WTC11 (cell line): ENCODE measurements around the gene PTGER3. TPM values are rescaled to one million over a fixed set of nuclear protein-coding genes. Genes with fewer than 3 reads are reported as not detected.

Experiments
- ATAC-seq: fragments of 200-7000 bp; cut with Tn5 transposase; 2 replicates; pipeline ENCODE4 v1.10.0; 2021; ENCODE audit warnings: mild to moderate bottlenecking, moderate library complexity
- CTCF ChIA-PET: fragments of 300-600 bp; sonication (Branson Sonifier 250); formaldehyde crosslinking; loops from one replicate; lab custom pipeline; 2021; ENCODE audit warnings: antibody characterized with exemption; lab: Charles Lee
- POLR2A ChIA-PET: fragments of 350-600 bp; sonication (Branson Sonifier 250); formaldehyde crosslinking; loops from one replicate; lab custom pipeline; 2021; ENCODE audit warnings: antibody characterized with exemption; lab: Charles Lee
- DNase-seq: peaks from one replicate; pipeline ENCODE4 v3.0.0; 2021; ENCODE audit warnings: low spot score
- H3K27ac Mint-ChIP-seq: 2 replicates; pipeline ENCODE4 v1.8.0; 2021; ENCODE audit warnings: mixed read lengths
- H3K27me3 Mint-ChIP-seq: 2 replicates; pipeline ENCODE4 v1.8.0; 2021; ENCODE audit warnings: low read depth, mild to moderate bottlenecking, moderate library complexity, mixed read lengths
- H3K36me3 Mint-ChIP-seq: 2 replicates; pipeline ENCODE4 v1.8.0; 2021; ENCODE audit warnings: mixed read lengths
- H3K4me1 Mint-ChIP-seq: 2 replicates; pipeline ENCODE4 v1.8.0; 2022; ENCODE audit warnings: mixed read lengths
- H3K4me3 Mint-ChIP-seq: 2 replicates; pipeline ENCODE4 v1.8.0; 2021; ENCODE audit warnings: mild to moderate bottlenecking, moderate library complexity, mixed read lengths
- H3K9me3 Mint-ChIP-seq: 2 replicates; pipeline ENCODE4 v1.8.0; 2021; ENCODE audit warnings: mixed read lengths
- AR ChIP-seq: fragments of 250-450 bp; sonication (Bioruptor Pico); IDR thresholded peaks from 2 replicates; pipeline ENCODE4 v1.9.0; 2021; ENCODE audit warnings: mild to moderate bottlenecking
- CBFB ChIP-seq: sonication (generic); formaldehyde crosslinking; IDR thresholded peaks from 2 replicates; pipeline ENCODE4 v1.8.1; 2022; ENCODE audit warnings: mild to moderate bottlenecking, low read depth, missing genetic modification reagents
- CREB1 ChIP-seq: sonication (generic); formaldehyde crosslinking; IDR thresholded peaks from 2 replicates; pipeline ENCODE4 v1.8.0; 2023; ENCODE audit warnings: mild to moderate bottlenecking, missing genetic modification reagents
- CREM ChIP-seq: sonication (generic); formaldehyde crosslinking; IDR thresholded peaks from 2 replicates; pipeline ENCODE4 v1.8.1; 2022; ENCODE audit warnings: mild to moderate bottlenecking, missing genetic modification reagents, moderate library complexity
- FOXP1 ChIP-seq: sonication (generic); formaldehyde crosslinking; IDR thresholded peaks from 2 replicates; pipeline ENCODE4 v1.8.0; 2022; ENCODE audit warnings: missing genetic modification reagents, mild to moderate bottlenecking, moderate library complexity, borderline replicate concordance
- HMGA2 ChIP-seq: fragments of 250-450 bp; sonication (Bioruptor Pico); IDR thresholded peaks from 2 replicates; pipeline ENCODE4 v1.4.0; 2021; ENCODE audit warnings: mild to moderate bottlenecking, moderate library complexity
- KAT7 ChIP-seq: sonication (generic); formaldehyde crosslinking; IDR thresholded peaks from 2 replicates; pipeline ENCODE4 v1.8.1; 2023; ENCODE audit warnings: missing genetic modification reagents, mild to moderate bottlenecking, borderline replicate concordance
- NFATC4 ChIP-seq: fragments of 250-450 bp; sonication (Bioruptor Pico); IDR thresholded peaks from 2 replicates; pipeline ENCODE4 v1.9.0; 2021; ENCODE audit warnings: mild to moderate bottlenecking
- NR1H2 ChIP-seq: sonication (generic); formaldehyde crosslinking; IDR thresholded peaks from 2 replicates; pipeline ENCODE4 v1.9.0; 2021; ENCODE audit warnings: mild to moderate bottlenecking, moderate library complexity, missing genetic modification reagents
- RORB ChIP-seq: fragments of 250-450 bp; sonication (Bioruptor Pico); IDR thresholded peaks from 2 replicates; pipeline ENCODE4 v1.9.0; 2021; ENCODE audit warnings: mild to moderate bottlenecking
- ZNF416 ChIP-seq: fragments of 250-450 bp; sonication (Bioruptor Pico); IDR thresholded peaks from 2 replicates; pipeline ENCODE4 v1.9.0; 2021; ENCODE audit warnings: mild to moderate bottlenecking, inconsistent platforms
- ZNF425 ChIP-seq: fragments of 250-450 bp; sonication (Bioruptor Pico); conservative IDR thresholded peaks from 2 replicates; pipeline ENCODE4 v1.9.0; 2021; ENCODE audit warnings: mild to moderate bottlenecking
- ZNF512 ChIP-seq: sonication (generic); formaldehyde crosslinking; IDR thresholded peaks from 2 replicates; pipeline ENCODE4 v1.8.1; 2022; ENCODE audit warnings: missing genetic modification reagents, borderline replicate concordance
- ZNF671 ChIP-seq: fragments of 250-450 bp; sonication (Bioruptor Pico); IDR thresholded peaks from 2 replicates; pipeline ENCODE4 v1.8.0; 2021; ENCODE audit warnings: mild to moderate bottlenecking
- total RNA-seq: library from RNA; stranded (reverse); gene quantifications from 3 replicates; pipeline ENCODE4 v1.2.3, GENCODE V29; 2021
- TF ChIP-seq, protein P1 (sequence below): fragments of 250-450 bp; sonication (Bioruptor Pico); IDR thresholded peaks from 2 replicates; pipeline ENCODE4 v1.9.0; 2021; ENCODE audit warnings: moderate library complexity, mild to moderate bottlenecking, inconsistent platforms, borderline replicate concordance
- TF ChIP-seq, protein P2 (sequence below): sonication (generic); formaldehyde crosslinking; IDR thresholded peaks from 2 replicates; pipeline ENCODE4 v1.8.1; 2023; ENCODE audit warnings: mild to moderate bottlenecking, missing genetic modification reagents, borderline replicate concordance
- TF ChIP-seq, protein P3 (sequence below): sonication (generic); formaldehyde crosslinking; conservative IDR thresholded peaks from 2 replicates; pipeline ENCODE4 v1.8.1; 2023; ENCODE audit warnings: mild to moderate bottlenecking, low read depth, missing genetic modification reagents, moderate library complexity
- TF ChIP-seq, protein P4 (sequence below): sonication (generic); formaldehyde crosslinking; IDR thresholded peaks from 2 replicates; pipeline ENCODE4 v1.8.1; 2022; ENCODE audit warnings: mild to moderate bottlenecking, missing genetic modification reagents, moderate library complexity, borderline replicate concordance
- TF ChIP-seq, protein P5 (sequence below): fragments of 250-450 bp; sonication (Bioruptor Pico); IDR thresholded peaks from 2 replicates; pipeline ENCODE4 v1.9.0; 2021; ENCODE audit warnings: mild to moderate bottlenecking
- TF ChIP-seq, protein P6 (sequence below): sonication (generic); formaldehyde crosslinking; IDR thresholded peaks from 2 replicates; pipeline ENCODE4 v1.8.0; 2022; ENCODE audit warnings: mild to moderate bottlenecking, missing genetic modification reagents

PTGER3 gene
- total RNA-seq, 1 experiment from 2014 or later, result 0.50 TPM

- TF ChIP-seq, protein P1, sequence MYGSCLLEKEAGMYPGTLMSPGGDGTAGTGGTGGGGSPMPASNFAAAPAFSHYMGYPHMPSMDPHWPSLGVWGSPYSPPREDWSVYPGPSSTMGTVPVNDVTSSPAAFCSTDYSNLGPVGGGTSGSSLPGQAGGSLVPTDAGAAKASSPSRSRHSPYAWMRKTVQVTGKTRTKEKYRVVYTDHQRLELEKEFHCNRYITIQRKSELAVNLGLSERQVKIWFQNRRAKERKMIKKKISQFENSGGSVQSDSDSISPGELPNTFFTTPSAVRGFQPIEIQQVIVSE, result no peak
- TF ChIP-seq CREM (CRISPR knock-in tag) (no peak), RORB (CRISPR knock-in tag) (no peak), NFATC4 (CRISPR knock-in tag) (no peak), ZNF671 (CRISPR knock-in tag) (no peak), CBFB (CRISPR knock-in tag) (no peak), CREB1 (CRISPR knock-in tag) (no peak), ZNF512 (CRISPR knock-in tag) (no peak)
- TF ChIP-seq, protein P2, sequence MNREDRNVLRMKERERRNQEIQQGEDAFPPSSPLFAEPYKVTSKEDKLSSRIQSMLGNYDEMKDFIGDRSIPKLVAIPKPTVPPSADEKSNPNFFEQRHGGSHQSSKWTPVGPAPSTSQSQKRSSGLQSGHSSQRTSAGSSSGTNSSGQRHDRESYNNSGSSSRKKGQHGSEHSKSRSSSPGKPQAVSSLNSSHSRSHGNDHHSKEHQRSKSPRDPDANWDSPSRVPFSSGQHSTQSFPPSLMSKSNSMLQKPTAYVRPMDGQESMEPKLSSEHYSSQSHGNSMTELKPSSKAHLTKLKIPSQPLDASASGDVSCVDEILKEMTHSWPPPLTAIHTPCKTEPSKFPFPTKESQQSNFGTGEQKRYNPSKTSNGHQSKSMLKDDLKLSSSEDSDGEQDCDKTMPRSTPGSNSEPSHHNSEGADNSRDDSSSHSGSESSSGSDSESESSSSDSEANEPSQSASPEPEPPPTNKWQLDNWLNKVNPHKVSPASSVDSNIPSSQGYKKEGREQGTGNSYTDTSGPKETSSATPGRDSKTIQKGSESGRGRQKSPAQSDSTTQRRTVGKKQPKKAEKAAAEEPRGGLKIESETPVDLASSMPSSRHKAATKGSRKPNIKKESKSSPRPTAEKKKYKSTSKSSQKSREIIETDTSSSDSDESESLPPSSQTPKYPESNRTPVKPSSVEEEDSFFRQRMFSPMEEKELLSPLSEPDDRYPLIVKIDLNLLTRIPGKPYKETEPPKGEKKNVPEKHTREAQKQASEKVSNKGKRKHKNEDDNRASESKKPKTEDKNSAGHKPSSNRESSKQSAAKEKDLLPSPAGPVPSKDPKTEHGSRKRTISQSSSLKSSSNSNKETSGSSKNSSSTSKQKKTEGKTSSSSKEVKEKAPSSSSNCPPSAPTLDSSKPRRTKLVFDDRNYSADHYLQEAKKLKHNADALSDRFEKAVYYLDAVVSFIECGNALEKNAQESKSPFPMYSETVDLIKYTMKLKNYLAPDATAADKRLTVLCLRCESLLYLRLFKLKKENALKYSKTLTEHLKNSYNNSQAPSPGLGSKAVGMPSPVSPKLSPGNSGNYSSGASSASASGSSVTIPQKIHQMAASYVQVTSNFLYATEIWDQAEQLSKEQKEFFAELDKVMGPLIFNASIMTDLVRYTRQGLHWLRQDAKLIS (CRISPR knock-in tag), result no peak
Observed at GRCh38 chr1:71037066-71037465, 10.6 kb downstream of the PTGER3 start (continued).

GRCh38 chr1:71033136-71033535 lies 14.5 kb downstream of the PTGER3 start:
- DNase-seq (no peak), ATAC-seq (no peak)
- no peak overlapping the region for H3K4me3 Mint-ChIP-seq
- POLR2A ChIA-PET, result no interaction called here
- H3K4me1 Mint-ChIP-seq, result no peaks in the 10 kb centered on the region
- no peak overlapping the region for H3K27ac Mint-ChIP-seq
- CTCF ChIA-PET, result interaction anchor here (1.0 kb wide), 1 partner anchor 67 kb away, joined by 3 read pairs; no protein-coding TSS in a partner anchor
- no peaks in the 10 kb centered on the region for H3K36me3 Mint-ChIP-seq
- H3K9me3 Mint-ChIP-seq, result no peaks in the 10 kb centered on the region
- no peaks in the 10 kb centered on the region for H3K27me3 Mint-ChIP-seq
- no peak for TF ChIP-seq ZNF425 (CRISPR knock-in tag)
- TF ChIP-seq, protein P3, sequence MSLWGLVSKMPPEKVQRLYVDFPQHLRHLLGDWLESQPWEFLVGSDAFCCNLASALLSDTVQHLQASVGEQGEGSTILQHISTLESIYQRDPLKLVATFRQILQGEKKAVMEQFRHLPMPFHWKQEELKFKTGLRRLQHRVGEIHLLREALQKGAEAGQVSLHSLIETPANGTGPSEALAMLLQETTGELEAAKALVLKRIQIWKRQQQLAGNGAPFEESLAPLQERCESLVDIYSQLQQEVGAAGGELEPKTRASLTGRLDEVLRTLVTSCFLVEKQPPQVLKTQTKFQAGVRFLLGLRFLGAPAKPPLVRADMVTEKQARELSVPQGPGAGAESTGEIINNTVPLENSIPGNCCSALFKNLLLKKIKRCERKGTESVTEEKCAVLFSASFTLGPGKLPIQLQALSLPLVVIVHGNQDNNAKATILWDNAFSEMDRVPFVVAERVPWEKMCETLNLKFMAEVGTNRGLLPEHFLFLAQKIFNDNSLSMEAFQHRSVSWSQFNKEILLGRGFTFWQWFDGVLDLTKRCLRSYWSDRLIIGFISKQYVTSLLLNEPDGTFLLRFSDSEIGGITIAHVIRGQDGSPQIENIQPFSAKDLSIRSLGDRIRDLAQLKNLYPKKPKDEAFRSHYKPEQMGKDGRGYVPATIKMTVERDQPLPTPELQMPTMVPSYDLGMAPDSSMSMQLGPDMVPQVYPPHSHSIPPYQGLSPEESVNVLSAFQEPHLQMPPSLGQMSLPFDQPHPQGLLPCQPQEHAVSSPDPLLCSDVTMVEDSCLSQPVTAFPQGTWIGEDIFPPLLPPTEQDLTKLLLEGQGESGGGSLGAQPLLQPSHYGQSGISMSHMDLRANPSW, result no peak
- no peak for TF ChIP-seq NR1H2 (CRISPR knock-in tag)
- no peak for TF ChIP-seq FOXP1 (CRISPR knock-in tag)
- TF ChIP-seq, protein P4, sequence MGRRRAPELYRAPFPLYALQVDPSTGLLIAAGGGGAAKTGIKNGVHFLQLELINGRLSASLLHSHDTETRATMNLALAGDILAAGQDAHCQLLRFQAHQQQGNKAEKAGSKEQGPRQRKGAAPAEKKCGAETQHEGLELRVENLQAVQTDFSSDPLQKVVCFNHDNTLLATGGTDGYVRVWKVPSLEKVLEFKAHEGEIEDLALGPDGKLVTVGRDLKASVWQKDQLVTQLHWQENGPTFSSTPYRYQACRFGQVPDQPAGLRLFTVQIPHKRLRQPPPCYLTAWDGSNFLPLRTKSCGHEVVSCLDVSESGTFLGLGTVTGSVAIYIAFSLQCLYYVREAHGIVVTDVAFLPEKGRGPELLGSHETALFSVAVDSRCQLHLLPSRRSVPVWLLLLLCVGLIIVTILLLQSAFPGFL (CRISPR knock-in tag), result no peak
- TF ChIP-seq, protein P5, sequence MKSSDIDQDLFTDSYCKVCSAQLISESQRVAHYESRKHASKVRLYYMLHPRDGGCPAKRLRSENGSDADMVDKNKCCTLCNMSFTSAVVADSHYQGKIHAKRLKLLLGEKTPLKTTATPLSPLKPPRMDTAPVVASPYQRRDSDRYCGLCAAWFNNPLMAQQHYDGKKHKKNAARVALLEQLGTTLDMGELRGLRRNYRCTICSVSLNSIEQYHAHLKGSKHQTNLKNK (CRISPR knock-in tag), result no peak
- no peak for TF ChIP-seq ZNF416 (CRISPR knock-in tag)
- TF ChIP-seq AR (CRISPR knock-in tag), result no peak
- no peak for TF ChIP-seq HMGA2 (CRISPR knock-in tag)
- no peak for TF ChIP-seq CBFB (CRISPR knock-in tag)
- TF ChIP-seq, protein P6, sequence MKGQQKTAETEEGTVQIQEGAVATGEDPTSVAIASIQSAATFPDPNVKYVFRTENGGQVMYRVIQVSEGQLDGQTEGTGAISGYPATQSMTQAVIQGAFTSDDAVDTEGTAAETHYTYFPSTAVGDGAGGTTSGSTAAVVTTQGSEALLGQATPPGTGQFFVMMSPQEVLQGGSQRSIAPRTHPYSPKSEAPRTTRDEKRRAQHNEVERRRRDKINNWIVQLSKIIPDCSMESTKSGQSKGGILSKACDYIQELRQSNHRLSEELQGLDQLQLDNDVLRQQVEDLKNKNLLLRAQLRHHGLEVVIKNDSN, result no peak
- no peak for TF ChIP-seq KAT7 (CRISPR knock-in tag)
